K562 (cell line): ENCODE data around the gene HDHD5. TPM values are rescaled to one million over a fixed set of nuclear protein-coding genes. Genes with fewer than 3 reads are reported as not detected.

Experiments used
- E2F5 ChIP-seq: sonication (generic); formaldehyde crosslinking; IDR thresholded peaks from 2 replicates; pipeline ENCODE4 v1.8.0; 2022; ENCODE audit warnings: mild to moderate bottlenecking, missing genetic modification reagents
- ESRRA ChIP-seq: fragments of 450-650 bp; IDR thresholded peaks from 2 replicates; pipeline ENCODE4 v1.6.1; 2014; ENCODE audit warnings: low read depth, mild to moderate bottlenecking, moderate library complexity, borderline replicate concordance
- KAT2B ChIP-seq: IDR thresholded peaks from one replicate; pipeline ENCODE4 v1.6.1; 2012; ENCODE audit warnings: low read depth, mild to moderate bottlenecking, control low read depth, inconsistent platforms, low read length, moderate library complexity
- KAT8 ChIP-seq: fragments of 450-650 bp; IDR thresholded peaks from 2 replicates; pipeline ENCODE4 v1.6.1; 2016; ENCODE audit warnings: low read depth, mild to moderate bottlenecking
- KDM4B ChIP-seq, 2 experiments: fragments of 450-650 bp in 1 of 2; sonication (generic) in 1 of 2; IDR thresholded peaks; 2 replicates each; pipeline ENCODE4 v1.6.1; 2016 to 2017; ENCODE audit warnings: borderline replicate concordance in 2 of 2, antibody characterized with exemption in 1 of 2, low read depth in 1 of 2, mild to moderate bottlenecking in 1 of 2
- RCOR1 ChIP-seq, 2 experiments: IDR thresholded peaks; 2 replicates each; pipeline ENCODE4 v1.6.1; 2012; ENCODE audit warnings: low read depth in 2 of 2, low read length in 2 of 2, borderline replicate concordance in 1 of 2, improper control_type of control experiment in 1 of 2
- SMAD3 ChIP-seq: fragments of 450-650 bp; formaldehyde crosslinking; conservative IDR thresholded peaks from 2 replicates; pipeline ENCODE4 v1.4.0; 2020; ENCODE audit warnings: mild to moderate bottlenecking
- SOX6 ChIP-seq: fragments of 450-650 bp; IDR thresholded peaks from 2 replicates; pipeline ENCODE4 v1.6.1; 2014; ENCODE audit warnings: mild to moderate bottlenecking
- ZNF384 ChIP-seq: IDR thresholded peaks from 2 replicates; pipeline ENCODE4 v1.6.1; 2012; ENCODE audit warnings: low read depth, low read length, improper control_type of control experiment
- polyA plus RNA-seq, 8 experiments: library from polyadenylated mRNA; depleted of rRNA in 4 of 8; stranded (reverse) in 5 of 8; unstranded in 3 of 8; fragments of >200 nt; fragmentation: Nextera tagmentation in 2 of 8; fragmentation: Illumina TruSeq in 1 of 8; extraction: Ambion mirVana in 2 of 8; extraction: Trizol in 1 of 8; gene quantifications; 2 replicates each; pipeline versions ENCODE4 v1.2.1 to v1.2.3, GENCODE V29; 2011 to 2014; ENCODE audit warnings: inconsistent platforms in 1 of 8, missing spikeins in 1 of 8
- total RNA-seq, 7 experiments: library from RNA; depleted of rRNA in 6 of 7; stranded (reverse); fragments of >200 nt in 6 of 7; fragmentation: Illumina TruSeq in 2 of 7; extraction: Trizol in 2 of 7; gene quantifications; 2 replicates each; pipeline versions ENCODE4 v1.2.1 to v1.2.3, GENCODE V29; 2011 to 2021; ENCODE audit warnings: low replicate concordance in 1 of 7
- TF ChIP-seq, protein P1 (sequence below): sonication (generic); formaldehyde crosslinking; IDR thresholded peaks from 2 replicates; pipeline ENCODE4 v1.8.0; 2023; ENCODE audit warnings: mild to moderate bottlenecking, missing genetic modification reagents

The HDHD5 gene
- total and polyA plus RNA-seq, 9 of the 15 experiments (the other 6 are each of a cell fraction or from before 2014, with no cell fraction given) = 1.6 to 36.6 (median 24.2) TPM

DNA sequence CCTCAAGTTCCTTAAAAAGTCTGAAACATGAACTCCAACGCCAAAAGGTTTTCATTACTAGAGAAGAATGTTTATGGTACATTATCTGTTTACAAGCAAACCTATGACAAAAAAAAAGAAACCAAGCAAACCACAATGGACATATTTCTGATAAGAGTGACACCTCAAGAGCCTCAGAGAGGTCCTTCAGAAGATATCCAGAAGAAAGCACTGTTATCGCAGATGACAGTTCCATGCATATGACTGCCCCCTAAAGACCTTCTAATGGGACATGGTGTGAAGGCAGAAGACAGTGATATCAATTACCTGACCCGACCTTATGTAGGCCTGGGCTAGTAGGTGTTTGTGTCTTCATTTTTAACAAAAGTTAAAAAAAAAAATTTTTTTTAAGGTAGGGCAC is 3.1 kb downstream of the HDHD5 start (continued):
- TF ChIP-seq, protein P1, sequence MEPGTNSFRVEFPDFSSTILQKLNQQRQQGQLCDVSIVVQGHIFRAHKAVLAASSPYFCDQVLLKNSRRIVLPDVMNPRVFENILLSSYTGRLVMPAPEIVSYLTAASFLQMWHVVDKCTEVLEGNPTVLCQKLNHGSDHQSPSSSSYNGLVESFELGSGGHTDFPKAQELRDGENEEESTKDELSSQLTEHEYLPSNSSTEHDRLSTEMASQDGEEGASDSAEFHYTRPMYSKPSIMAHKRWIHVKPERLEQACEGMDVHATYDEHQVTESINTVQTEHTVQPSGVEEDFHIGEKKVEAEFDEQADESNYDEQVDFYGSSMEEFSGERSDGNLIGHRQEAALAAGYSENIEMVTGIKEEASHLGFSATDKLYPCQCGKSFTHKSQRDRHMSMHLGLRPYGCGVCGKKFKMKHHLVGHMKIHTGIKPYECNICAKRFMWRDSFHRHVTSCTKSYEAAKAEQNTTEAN (CRISPR knock-in tag) = no peak
- TF ChIP-seq KAT8 (no peak), SMAD3 (no peak), ZNF384 (peak; percentile 45; the same call in 1 of the 2 replicates), KDM4B (IDR thresholded peaks at IDR 0.05; ENCODE audit: borderline replicate concordance in 2 of 2, low read depth in 1 of 2) (no peak), SOX6 (peak; percentile 90), ESRRA (peak; percentile 82; the same call in 1 of the 2 replicates), KAT2B (no peak), RCOR1 (IDR thresholded peaks at IDR 0.05; ENCODE audit: borderline replicate concordance in 1 of 2, low read depth in 2 of 2, low read length in 2 of 2) (peak in 1 of 2 experiments; percentile 88; a peak in 2 of 4 replicates), E2F5 (CRISPR knock-in tag) (no peak)
